Measurements from ENCODE around the gene ACOXL.
"Not testable (repeated sequence)": the region's sequence is repeated elsewhere in the genome, so short reads cannot be mapped to it uniquely, and the experiment has no call there.

The ACOXL gene

GRCh38 chr2:111071600-111072171, 339.3 kb downstream of the ACOXL start:
- peak; percentile 48 for DNase-seq

GRCh38 chr2:111072220-111072871, 340.0 kb downstream of the ACOXL start:
- peak; percentile 20 for DNase-seq

- DNase-seq: not testable (repeated sequence)
Observed at GRCh38 chr2:111082659-111083058, 350.3 kb downstream of the ACOXL start.

GRCh38 chr2:111091811-111092211, 359.4 kb downstream of the ACOXL start:
- no peak for DNase-seq

- no peak for DNase-seq
Observed at GRCh38 chr2:111094691-111095090, 362.3 kb downstream of the ACOXL start.

GRCh38 chr2:111095434-111095833, 363.1 kb downstream of the ACOXL start:
- DNase-seq: no peak

- DNase-seq: no peak
Observed at GRCh38 chr2:111099402-111099801, 367.0 kb downstream of the ACOXL start.

- DNase-seq: peak; percentile 37
Observed at GRCh38 chr2:111100087-111100764, 367.9 kb downstream of the ACOXL start.

- DNase-seq: peak; percentile 49
Observed at GRCh38 chr2:111100765-111101162, 368.4 kb downstream of the ACOXL start.

GRCh38 chr2:111101592-111101991, 369.2 kb downstream of the ACOXL start:
- no peak for DNase-seq

- no peak for DNase-seq
Observed at GRCh38 chr2:111102216-111102615, 369.8 kb downstream of the ACOXL start.

- no peak for DNase-seq
Observed at GRCh38 chr2:111105926-111106325, 373.6 kb downstream of the ACOXL start.

GRCh38 chr2:111106706-111107105, 374.3 kb downstream of the ACOXL start:
- no peak for DNase-seq

- no peak for DNase-seq
Observed at GRCh38 chr2:111108745-111109271, 376.4 kb downstream of the ACOXL start.

- DNase-seq: no peak
Observed at GRCh38 chr2:111111101-111111755, 378.9 kb downstream of the ACOXL start.

- DNase-seq: no peak
Observed at GRCh38 chr2:111113838-111114237, 381.5 kb downstream of the ACOXL start.

GRCh38 chr2:111116011-111116746, 383.8 kb downstream of the ACOXL start:
- DNase-seq: no peak

GRCh38 chr2:111116843-111117597, 384.6 kb downstream of the ACOXL start:
- DNase-seq: peak; percentile 85

- peak; percentile 53 for DNase-seq
Observed at GRCh38 chr2:111117598-111118480, 385.5 kb downstream of the ACOXL start.

GRCh38 chr2:111118481-111118980, 386.2 kb downstream of the ACOXL start:
- no peak for DNase-seq
